Suprapubic skin (tissue), 4 donors: ENCODE results near the gene CATSPERD. TPM values are rescaled to one million over a fixed set of nuclear protein-coding genes. Genes with fewer than 3 reads are reported as not detected.
"Not testable (repeated sequence)": the region's sequence is repeated elsewhere in the genome, so short reads cannot be mapped to it uniquely, and the experiment has no call there.

Source experiments
- DNase-seq, 2 donors: peaks; one replicate each; pipeline ENCODE4 v3.0.0-alpha.2; 2019; ENCODE audit warnings: low spot score in 2 of 2
- H3K27ac ChIP-seq: fragments of 200-600 bp; sonication (generic); one replicate; pipeline ENCODE4 v1.5.1; 2019
- H3K27me3 ChIP-seq: fragments of 200-600 bp; sonication (generic); one replicate; pipeline ENCODE4 v1.5.1; 2019
- H3K36me3 ChIP-seq: fragments of 200-600 bp; sonication (generic); one replicate; pipeline ENCODE4 v1.5.1; 2019
- H3K4me1 ChIP-seq: fragments of 200-600 bp; sonication (generic); one replicate; pipeline ENCODE4 v1.5.1; 2019
- H3K4me3 ChIP-seq: fragments of 200-600 bp; sonication (generic); one replicate; pipeline ENCODE4 v1.5.1; 2019; ENCODE audit warnings: mild to moderate bottlenecking
- H3K9me3 ChIP-seq: fragments of 200-600 bp; sonication (generic); one replicate; pipeline ENCODE4 v1.5.1; 2019
- CTCF ChIP-seq, 2 donors: fragments of 200-600 bp in 1 of 2; fragments of 450-650 bp in 1 of 2; sonication (generic) in 1 of 2; IDR thresholded peaks; one replicate each; pipeline ENCODE4 v1.5.1; 2016 to 2019; ENCODE audit warnings: antibody characterized with exemption in 2 of 2, mild to moderate bottlenecking in 1 of 2, moderate library complexity in 1 of 2
- EP300 ChIP-seq: sonication (generic); formaldehyde crosslinking; IDR thresholded peaks from one replicate; pipeline ENCODE4 v1.6.1; 2017; ENCODE audit warnings: antibody characterized with exemption
- POLR2A ChIP-seq, 2 donors: fragments of 450-650 bp; IDR thresholded peaks; one replicate each; pipeline ENCODE4 v1.6.1; 2017; ENCODE audit warnings: antibody characterized with exemption in 2 of 2, mild to moderate bottlenecking in 2 of 2, moderate library complexity in 2 of 2
- POLR2AphosphoS5 ChIP-seq, 3 donors: sonication (generic); formaldehyde crosslinking; IDR thresholded peaks; one replicate each; pipeline ENCODE4 v1.6.1; 2017; ENCODE audit warnings: antibody characterized with exemption in 3 of 3
- WGBS: methylation state at CpG from one replicate; pipeline ENCODE4 v1.1.5; 2018; 5-methylcytosine and 5-hydroxymethylcytosine counted together
- total RNA-seq, 4 donors: library from RNA; depleted of rRNA; stranded (reverse); fragments of >200 nt; gene quantifications; one replicate each; pipeline ENCODE4 v1.1.0, GENCODE V29; 2016

CATSPERD gene
- total RNA-seq, 4 donors from 2014 or later, result 0.24 TPM; not detected in 3

DNA sequence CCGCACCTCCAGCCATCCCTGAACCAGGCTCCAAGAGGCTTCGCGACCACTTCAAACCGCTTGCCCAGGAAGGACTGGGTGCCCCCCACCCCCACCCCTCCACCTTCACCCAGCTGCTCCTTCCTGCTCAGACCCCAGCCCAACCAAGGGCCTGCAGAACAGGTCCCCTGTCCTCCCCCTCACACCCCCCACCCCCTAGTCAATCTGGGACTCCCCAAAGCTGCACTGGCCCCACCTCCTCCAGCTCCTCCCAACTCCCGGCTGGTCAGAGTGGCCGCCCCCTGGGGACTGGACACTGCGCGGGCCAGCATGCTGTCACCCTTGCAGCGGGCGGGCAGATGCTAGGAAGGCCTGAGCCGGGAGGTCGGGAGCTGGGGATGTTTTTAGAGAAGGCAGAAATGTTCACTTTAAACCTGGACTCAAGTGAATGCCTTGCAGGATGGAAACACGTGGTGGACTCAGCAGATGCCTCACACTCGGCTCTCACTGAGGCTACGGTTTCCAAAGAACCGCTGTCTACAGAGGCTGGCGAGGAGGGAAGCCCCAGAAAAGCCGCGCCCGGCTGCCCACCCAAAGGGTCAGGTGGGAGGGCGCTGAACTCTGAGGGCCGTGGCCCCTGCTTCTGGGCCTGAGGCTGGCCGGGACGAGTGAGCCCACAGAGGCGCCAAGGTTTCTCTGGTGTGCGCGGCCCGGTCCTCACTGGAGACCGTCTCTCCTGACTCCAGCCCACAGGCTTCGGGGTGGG lies 22.4 kb upstream of the CATSPERD start:
- H3K4me3 ChIP-seq, result no peak overlapping the region
- H3K4me1 ChIP-seq, result no peaks in the 10 kb centered on the region
- TF ChIP-seq CTCF (IDR thresholded peaks at IDR 0.05), result no peak
- TF ChIP-seq EP300, result no peak
- no peak for TF ChIP-seq POLR2A (IDR thresholded peaks at IDR 0.05)
- TF ChIP-seq POLR2AphosphoS5 (IDR thresholded peaks at IDR 0.05), result no peak
- no peaks in the 10 kb centered on the region for H3K9me3 ChIP-seq
- 82% methylated on average over 17 of the region's 30 CpGs for WGBS
- no peak overlapping the region for H3K27ac ChIP-seq
- DNase-seq, result peak in 1 of 2 donors; percentile 63
- H3K27me3 ChIP-seq, result no peaks in the 10 kb centered on the region
- H3K36me3 ChIP-seq, result peaks cover 82% of the 10 kb centered on the region

DNA sequence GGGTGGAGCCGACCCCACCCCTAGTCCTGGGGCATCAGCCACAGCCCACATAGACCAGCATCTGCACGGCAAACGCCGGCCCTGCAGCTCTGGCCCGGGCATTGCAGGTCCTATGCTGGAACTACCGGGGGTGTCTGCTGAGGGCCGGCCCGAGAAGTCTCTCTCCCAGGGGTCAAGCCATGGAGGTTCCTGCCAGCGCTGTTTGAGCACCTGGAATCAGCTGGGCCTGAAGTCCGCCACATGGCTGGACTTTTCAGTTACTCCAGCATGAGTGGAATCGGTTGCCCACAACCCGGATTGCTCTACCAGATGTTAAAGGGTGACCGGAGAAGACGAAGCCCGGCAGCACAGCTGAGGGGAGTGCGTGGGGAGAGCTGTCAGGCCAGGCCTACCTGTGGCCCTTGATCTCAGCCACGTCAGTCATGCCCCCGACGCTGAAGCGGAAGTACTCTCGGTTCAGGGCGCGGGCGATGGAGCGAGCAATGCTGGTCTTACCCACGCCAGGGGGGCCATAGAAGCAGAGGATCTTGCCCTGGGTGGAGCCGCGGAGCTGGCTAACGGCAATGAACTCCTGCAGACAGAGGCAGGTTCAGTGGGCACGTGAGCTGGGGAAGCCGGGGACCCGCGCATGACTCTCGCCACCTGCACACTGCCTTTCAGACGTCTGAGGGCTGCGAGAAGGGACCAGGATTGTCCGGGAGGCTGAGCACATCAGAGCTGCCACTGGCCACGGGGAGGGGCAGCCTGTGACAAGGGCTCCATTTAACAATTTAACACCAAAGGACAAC lies 21.6 kb upstream of the CATSPERD start:
- 95% methylated on average over 22 of the region's 38 CpGs for WGBS
- TF ChIP-seq EP300 (no peak), POLR2AphosphoS5 (IDR thresholded peaks at IDR 0.05) (no peak), CTCF (IDR thresholded peaks at IDR 0.05) (no peak), POLR2A (IDR thresholded peaks at IDR 0.05) (no peak)
- Histone ChIP-seq H3K36me3 (peaks cover 82% of the 10 kb centered on the region), H3K27ac (no peak overlapping the region), H3K27me3 (no peaks in the 10 kb centered on the region), H3K4me3 (no peak overlapping the region), H3K9me3 (no peaks in the 10 kb centered on the region), H3K4me1 (no peaks in the 10 kb centered on the region)
- DNase-seq, result no peak

DNA sequence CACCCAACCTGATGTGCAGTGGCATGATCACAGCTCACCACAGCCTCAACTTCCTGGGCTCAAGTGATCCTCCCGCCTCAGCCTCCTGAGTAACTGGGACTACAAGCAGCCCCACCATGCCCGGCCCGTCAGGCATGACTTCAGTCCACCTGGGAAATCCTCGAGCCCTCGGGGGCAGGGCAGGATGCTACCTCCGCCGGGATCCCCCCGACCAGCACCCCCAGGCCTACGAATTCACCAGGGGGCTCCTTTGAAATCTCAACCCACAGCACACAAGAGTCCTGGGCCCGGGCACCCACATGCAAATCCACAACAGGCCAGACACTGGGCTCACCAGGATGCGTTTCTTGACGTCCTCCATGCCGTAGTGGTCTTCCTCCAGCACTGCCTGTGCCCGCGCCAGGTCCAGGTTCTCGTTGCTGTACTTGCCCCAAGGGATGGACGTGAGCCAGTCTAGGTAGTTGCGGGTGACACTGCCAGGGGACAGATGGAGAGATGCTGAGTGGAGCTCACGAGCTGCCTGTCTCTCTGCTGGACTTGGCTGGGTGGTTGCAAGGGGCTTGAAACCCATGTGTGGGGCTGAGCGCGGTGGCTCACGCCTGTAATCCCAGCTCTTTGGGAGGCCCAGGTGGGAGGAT lies 19.9 kb upstream of the CATSPERD start:
- Histone ChIP-seq H3K4me3 (no peak overlapping the region), H3K9me3 (no peaks in the 10 kb centered on the region), H3K27me3 (no peaks in the 10 kb centered on the region), H3K36me3 (peaks cover 82% of the 10 kb centered on the region), H3K27ac (no peak overlapping the region), H3K4me1 (no peaks in the 10 kb centered on the region)
- DNase-seq, result peak in 1 of 2 donors; percentile 62
- TF ChIP-seq EP300 (no peak), CTCF (IDR thresholded peaks at IDR 0.05) (no peak), POLR2A (IDR thresholded peaks at IDR 0.05) (no peak), POLR2AphosphoS5 (IDR thresholded peaks at IDR 0.05) (no peak)
- WGBS, result 95% methylated on average over 10 of the region's 22 CpGs

DNA sequence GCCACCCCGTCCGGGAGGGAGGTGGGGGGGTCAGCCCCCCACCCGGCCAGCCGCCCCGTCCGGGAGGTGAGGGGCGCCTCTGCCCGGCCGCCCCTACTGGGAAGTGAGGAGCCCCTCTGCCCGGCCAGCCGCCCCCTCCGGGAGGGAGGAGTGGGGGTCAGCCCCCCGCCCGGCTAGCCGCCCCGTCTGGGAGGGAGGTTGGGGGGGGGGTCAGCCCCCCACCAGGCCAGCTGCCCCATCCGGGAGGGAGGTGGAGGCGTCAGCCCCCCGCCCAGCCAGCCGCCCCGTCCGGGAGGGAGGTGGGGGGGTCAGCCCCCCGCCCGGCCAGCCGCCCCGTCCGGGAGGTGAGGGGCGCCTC lies 18.4 kb upstream of the CATSPERD start:
- not testable (repeated sequence) for H3K4me1 ChIP-seq, H3K27ac ChIP-seq, H3K27me3 ChIP-seq, H3K9me3 ChIP-seq, H3K4me3 ChIP-seq, DNase-seq
- no CpG with 5 or more reads among the region's 28 CpGs for WGBS
- H3K36me3 ChIP-seq, result peaks cover 82% of the 10 kb centered on the region

GRCh38 chr19:5703819-5704818 lies 16.3 kb upstream of the CATSPERD start:
- Histone ChIP-seq H3K9me3 (no peaks in the 10 kb centered on the region), H3K36me3 (peaks cover 84% of the 10 kb centered on the region), H3K27me3 (no peaks in the 10 kb centered on the region), H3K27ac (no peak overlapping the region), H3K4me1 (no peaks in the 10 kb centered on the region), H3K4me3 (no peak overlapping the region)
- no peak for DNase-seq
- 95% methylated on average over 15 of the region's 40 CpGs for WGBS
- no peak for TF ChIP-seq POLR2AphosphoS5 (IDR thresholded peaks at IDR 0.05)
- no peak for TF ChIP-seq POLR2A (IDR thresholded peaks at IDR 0.05)
